CD4-positive, alpha-beta T cell (primary cell): ENCODE results near the gene CCDC71L. TPM values are rescaled to one million over a fixed set of nuclear protein-coding genes. Genes with fewer than 3 reads are reported as not detected.
"Not testable (repeated sequence)": the region's sequence is repeated elsewhere in the genome, so short reads cannot be mapped to it uniquely, and the experiment has no call there.

ENCODE experiments used
- ATAC-seq: fragments of 200-7000 bp; cut with Tn5 transposase; one replicate; pipeline ENCODE4 v1.10.0; 2022; ENCODE audit warnings: mild to moderate bottlenecking; ENCODE audit not compliant: poor library complexity
- CTCF ChIA-PET: fragments of 350-600 bp; sonication (Branson Sonifier 250); formaldehyde crosslinking; loops from one replicate; lab custom pipeline; 2021; ENCODE audit warnings: antibody characterized with exemption, inconsistent platforms; lab: Charles Lee
- POLR2A ChIA-PET: fragments of 350-600 bp; sonication (Branson Sonifier 250); formaldehyde crosslinking; loops from one replicate; lab custom pipeline; 2021; ENCODE audit warnings: antibody characterized with exemption, inconsistent platforms; lab: Charles Lee
- DNase-seq, 14 experiments: peaks; one replicate each; pipeline ENCODE4 v3.0.0-alpha.2; 2013 to 2020; ENCODE audit warnings: mixed read lengths in 2 of 14
- H3K27ac ChIP-seq, 2 donors: one replicate each; pipeline versions ENCODE4 v1.5.1 to v1.7.0; 2013; ENCODE audit warnings: low read length in 2 of 2, low read depth in 1 of 2, mild to moderate bottlenecking in 1 of 2
- H3K27me3 ChIP-seq, 2 experiments: 1 replicate in 1 of 2; 2 replicates in 1 of 2; pipeline versions ENCODE4 v1.6.1 to v1.7.0; 2013; ENCODE audit warnings: low read length in 2 of 2, control low read depth in 1 of 2, mild to moderate bottlenecking in 1 of 2, moderate library complexity in 1 of 2; ENCODE audit not compliant: insufficient read depth in 2 of 2, control insufficient read depth in 1 of 2
- H3K36me3 ChIP-seq: one replicate; pipeline ENCODE4 v1.6.1; 2013; ENCODE audit warnings: low read length, control low read depth; ENCODE audit not compliant: insufficient read depth
- H3K4me1 ChIP-seq: one replicate; pipeline ENCODE4 v1.6.1; 2013; ENCODE audit warnings: low read length, control low read depth; ENCODE audit not compliant: insufficient read depth
- H3K4me3 ChIP-seq: one replicate; pipeline ENCODE4 v1.5.1; 2013; ENCODE audit warnings: mild to moderate bottlenecking, low read length, moderate library complexity
- H3K9me3 ChIP-seq, 2 experiments: 1 replicate in 1 of 2; 2 replicates in 1 of 2; pipeline versions ENCODE4 v1.6.1 to v1.7.0; 2013; ENCODE audit warnings: low read length in 2 of 2, mild to moderate bottlenecking in 2 of 2, control low read depth in 1 of 2, moderate library complexity in 1 of 2; ENCODE audit not compliant: control insufficient read depth in 1 of 2, insufficient read depth in 1 of 2
- H3K27ac Mint-ChIP-seq: one replicate; pipeline ENCODE4 v1.8.0; 2020; ENCODE audit warnings: mixed read lengths
- H3K27me3 Mint-ChIP-seq: one replicate; pipeline ENCODE4 v1.8.0; 2021; ENCODE audit warnings: mixed read lengths
- H3K36me3 Mint-ChIP-seq: one replicate; pipeline ENCODE4 v1.8.0; 2021; ENCODE audit warnings: low read depth, mixed read lengths
- H3K4me1 Mint-ChIP-seq: one replicate; pipeline ENCODE4 v1.8.0; 2021; ENCODE audit warnings: low read depth, mixed read lengths
- H3K4me3 Mint-ChIP-seq: one replicate; pipeline ENCODE4 v1.8.0; 2020; ENCODE audit warnings: mild to moderate bottlenecking, mixed read lengths
- H3K9me3 Mint-ChIP-seq: one replicate; pipeline ENCODE4 v1.8.0; 2020; ENCODE audit warnings: mixed read lengths
- CTCF ChIP-seq: fragments of 200-600 bp; IDR thresholded peaks from one replicate; pipeline ENCODE4 v1.8.0; 2022; ENCODE audit warnings: antibody characterized with exemption, mild to moderate bottlenecking
- intact Hi-C, 2 experiments: fragments of 100-400 bp; cut with DNase I in 1 of 2; cut with micrococcal nuclease in 1 of 2; formaldehyde crosslinking; loops; one replicate each; pipeline versions ENCODE4 v1.15.1 to v1.9.0; 2023 to 2025; cut with DNase I, micrococcal nuclease
- total RNA-seq, 174 experiments: library from RNA in 2 of 174; stranded (reverse) in 2 of 174; gene quantifications; one replicate each; pipeline ENCODE4 v1.2.3 and lab custom pipeline; 2021 to 2026

CCDC71L gene
- total RNA-seq, 2 experiments from 2014 or later, result 9.5 to 9.8 TPM

GRCh38 chr7:106693677-106694353 is 32.9 kb upstream of the CCDC71L start:
- Histone ChIP-seq H3K9me3 (no peaks in the 10 kb centered on the region), H3K27me3 (no peaks in the 10 kb centered on the region), H3K27ac (no peak overlapping the region), H3K36me3 (no peaks in the 10 kb centered on the region), H3K4me1 (no peaks in the 10 kb centered on the region), H3K4me3 (no peak overlapping the region)
- no peaks in the 10 kb centered on the region for H3K36me3 Mint-ChIP-seq
- no peaks in the 10 kb centered on the region for H3K27me3 Mint-ChIP-seq
- H3K4me1 Mint-ChIP-seq, result peaks cover 7% of the 10 kb centered on the region
- ATAC-seq (no peak), DNase-seq (no peak)
- no peak overlapping the region for H3K4me3 Mint-ChIP-seq
- H3K27ac Mint-ChIP-seq, result no peak overlapping the region
- CTCF ChIA-PET, result no interaction called here
- H3K9me3 Mint-ChIP-seq, result peaks cover 2% of the 10 kb centered on the region
- POLR2A ChIA-PET, result interaction anchor here (0.7 kb wide), 1 partner anchor 590 kb away, joined by 3 read pairs; no protein-coding TSS in a partner anchor
- no peak for TF ChIP-seq CTCF
- intact Hi-C loops, result no loop called here

- intact Hi-C loops, result no loop called here
- H3K27me3 ChIP-seq, result no peaks in the 10 kb centered on the region
- DNase-seq (no peak), ATAC-seq (no peak)
- no peak overlapping the region for H3K27ac ChIP-seq
- H3K4me3 Mint-ChIP-seq, result no peak overlapping the region
- no peaks in the 10 kb centered on the region for H3K4me1 ChIP-seq
- H3K9me3 Mint-ChIP-seq, result no peaks in the 10 kb centered on the region
- H3K27me3 Mint-ChIP-seq, result no peaks in the 10 kb centered on the region
- ChIA-PET CTCF (interaction anchor here (1.3 kb wide), 1 partner anchor 44 kb away, joined by 3 read pairs; no protein-coding TSS in a partner anchor), POLR2A (no interaction called here)
- peaks cover 7% of the 10 kb centered on the region for H3K4me1 Mint-ChIP-seq
- TF ChIP-seq CTCF, result no peak
- H3K9me3 ChIP-seq, result no peaks in the 10 kb centered on the region
- no peaks in the 10 kb centered on the region for H3K36me3 ChIP-seq
- H3K27ac Mint-ChIP-seq, result no peak overlapping the region
- H3K36me3 Mint-ChIP-seq, result no peaks in the 10 kb centered on the region
- H3K4me3 ChIP-seq, result no peak overlapping the region
Observed at GRCh38 chr7:106692450-106693051, 31.6 kb upstream of the CCDC71L start.

GRCh38 chr7:106688161-106688560 is 27.2 kb upstream of the CCDC71L start:
- H3K4me3 ChIP-seq, H3K36me3 Mint-ChIP-seq, H3K4me3 Mint-ChIP-seq, H3K27me3 Mint-ChIP-seq, H3K9me3 Mint-ChIP-seq, POLR2A ChIA-PET, intact Hi-C loops, H3K4me1 ChIP-seq, H3K9me3 ChIP-seq, H3K27ac Mint-ChIP-seq, H3K27me3 ChIP-seq, H3K36me3 ChIP-seq, CTCF ChIA-PET, H3K4me1 Mint-ChIP-seq, H3K27ac ChIP-seq, ATAC-seq, DNase-seq: not testable (repeated sequence)
